ENCODE data around the gene NYAP1.

NYAP1 gene

GRCh38 chr7:100488333-100489095, 4.8 kb downstream of the NYAP1 start:
- no peak overlapping the region for H2BK12ac ChIP-seq (ENCODE audit: low read length in 2 of 2)
- no peak overlapping the region for H3K4me3 ChIP-seq (ENCODE audit: insufficient read depth in 1 of 2, low read depth in 1 of 2, low read length in 2 of 2)
- no peak overlapping the region for H3K27ac ChIP-seq (ENCODE audit: low read length, poor library complexity, severe bottlenecking)
- H2AK5ac ChIP-seq (ENCODE audit: low read length, severe bottlenecking) = no peak overlapping the region
- no peak overlapping the region for H3K23ac ChIP-seq (ENCODE audit: low read length in 2 of 2)
- H3K14ac ChIP-seq (ENCODE audit: low read length in 2 of 2) = no peak overlapping the region
- H3K27me3 ChIP-seq (ENCODE audit: control insufficient read depth in 1 of 2, insufficient read depth in 1 of 2, low read length in 2 of 2) = no peaks in the 10 kb centered on the region
- WGBS = 97% methylated on average over 40 of the region's 44 CpGs
- no peaks in the 10 kb centered on the region for H3K9me3 ChIP-seq (ENCODE audit: control insufficient read depth, low read length)
- H3K4ac ChIP-seq (ENCODE audit: low read depth in 1 of 2, low read length in 2 of 2) = no peak overlapping the region
- DNase-seq = no peak
- H3K4me2 ChIP-seq (ENCODE audit: low read length, poor library complexity, severe bottlenecking) = no peak overlapping the region
- H3K79me1 ChIP-seq (replicated peaks; ENCODE audit: low read length, poor library complexity, severe bottlenecking) = no peaks in the 10 kb centered on the region
- H4K8ac ChIP-seq (ENCODE audit: low read length) = no peak overlapping the region
- H3K4me1 ChIP-seq (ENCODE audit: control insufficient read depth, insufficient read depth, low read depth, low read length) = peaks cover 24% of the 10 kb centered on the region
- no peak overlapping the region for H4K91ac ChIP-seq (ENCODE audit: low read length)
- no peak overlapping the region for H2BK15ac ChIP-seq (ENCODE audit: low read depth, poor library complexity, severe bottlenecking)
- H2AFZ ChIP-seq (ENCODE audit: low read depth, low read length) = no peak overlapping the region
- H3K9ac ChIP-seq (ENCODE audit: low read length) = no peak overlapping the region
- H2BK5ac ChIP-seq (ENCODE audit: low read depth, low read length, poor library complexity, severe bottlenecking) = no peak overlapping the region
- H3K18ac ChIP-seq (ENCODE audit: low read depth in 1 of 2, low read length in 2 of 2) = no peak overlapping the region
- peaks cover 0 to 8% of the 10 kb centered on the region in 2 experiments for H3K36me3 ChIP-seq (ENCODE audit: control insufficient read depth in 1 of 2, insufficient read depth in 2 of 2, low read depth in 1 of 2, low read length in 2 of 2)
- H2BK120ac ChIP-seq (ENCODE audit: low read depth, low read length) = no peak overlapping the region

- no peak overlapping the region for H2AFZ ChIP-seq (ENCODE audit: low read depth, low read length)
- no peak overlapping the region for H3K4me3 ChIP-seq (ENCODE audit: insufficient read depth in 1 of 2, low read depth in 1 of 2, low read length in 2 of 2)
- peak overlapping the region in 1 of 2 experiments; percentile 50 for H3K4ac ChIP-seq (ENCODE audit: low read depth in 1 of 2, low read length in 2 of 2)
- H4K8ac ChIP-seq (ENCODE audit: low read length) = no peak overlapping the region
- H3K9ac ChIP-seq (ENCODE audit: low read length) = no peak overlapping the region
- no peak overlapping the region for H4K91ac ChIP-seq (ENCODE audit: low read length)
- no peak overlapping the region for H2BK15ac ChIP-seq (ENCODE audit: low read depth, poor library complexity, severe bottlenecking)
- peaks cover 26% of the 10 kb centered on the region for H3K4me1 ChIP-seq (ENCODE audit: control insufficient read depth, insufficient read depth, low read depth, low read length)
- no peaks in the 10 kb centered on the region for H3K9me3 ChIP-seq (ENCODE audit: control insufficient read depth, low read length)
- H3K79me1 ChIP-seq (replicated peaks; ENCODE audit: low read length, poor library complexity, severe bottlenecking) = no peaks in the 10 kb centered on the region
- H2BK5ac ChIP-seq (ENCODE audit: low read depth, low read length, poor library complexity, severe bottlenecking) = no peak overlapping the region
- H3K27ac ChIP-seq (ENCODE audit: low read length, poor library complexity, severe bottlenecking) = no peak overlapping the region
- no peak overlapping the region for H3K4me2 ChIP-seq (ENCODE audit: low read length, poor library complexity, severe bottlenecking)
- 96% methylated on average over 10 of the region's 10 CpGs for WGBS
- peak overlapping the region in 1 of 2 experiments; percentile 6 for H2BK12ac ChIP-seq (ENCODE audit: low read length in 2 of 2)
- no peak overlapping the region for H2AK5ac ChIP-seq (ENCODE audit: low read length, severe bottlenecking)
- H3K36me3 ChIP-seq (ENCODE audit: control insufficient read depth in 1 of 2, insufficient read depth in 2 of 2, low read depth in 1 of 2, low read length in 2 of 2) = peaks cover 0 to 8% of the 10 kb centered on the region in 2 experiments
- DNase-seq = no peak
- H3K18ac ChIP-seq (ENCODE audit: low read depth in 1 of 2, low read length in 2 of 2) = peak overlapping the region in 1 of 2 experiments; percentile 43
- no peak overlapping the region for H3K23ac ChIP-seq (ENCODE audit: low read length in 2 of 2)
- peak overlapping the region in 1 of 2 experiments; percentile 70 for H3K14ac ChIP-seq (ENCODE audit: low read length in 2 of 2)
- H3K27me3 ChIP-seq (ENCODE audit: control insufficient read depth in 1 of 2, insufficient read depth in 1 of 2, low read length in 2 of 2) = no peaks in the 10 kb centered on the region
- no peak overlapping the region for H2BK120ac ChIP-seq (ENCODE audit: low read depth, low read length)
Measured at GRCh38 chr7:100489121-100489520, 5.4 kb downstream of the NYAP1 start.

GRCh38 chr7:100489824-100490223, 6.1 kb downstream of the NYAP1 start:
- H3K79me1 ChIP-seq (replicated peaks; ENCODE audit: low read length, poor library complexity, severe bottlenecking) = no peaks in the 10 kb centered on the region
- H3K27me3 ChIP-seq (ENCODE audit: control insufficient read depth in 1 of 2, insufficient read depth in 1 of 2, low read length in 2 of 2) = no peaks in the 10 kb centered on the region
- H3K9ac ChIP-seq (ENCODE audit: low read length) = no peak overlapping the region
- H3K23ac ChIP-seq (ENCODE audit: low read length in 2 of 2) = no peak overlapping the region
- no peak overlapping the region for H3K18ac ChIP-seq (ENCODE audit: low read depth in 1 of 2, low read length in 2 of 2)
- no peak overlapping the region for H2AFZ ChIP-seq (ENCODE audit: low read depth, low read length)
- H4K8ac ChIP-seq (ENCODE audit: low read length) = no peak overlapping the region
- 71% methylated on average over 3 of the region's 9 CpGs for WGBS
- H3K4ac ChIP-seq (ENCODE audit: low read depth in 1 of 2, low read length in 2 of 2) = peak overlapping the region in 1 of 2 experiments; percentile 38
- no peak overlapping the region for H2BK12ac ChIP-seq (ENCODE audit: low read length in 2 of 2)
- no peak overlapping the region for H3K14ac ChIP-seq (ENCODE audit: low read length in 2 of 2)
- no peak overlapping the region for H2BK15ac ChIP-seq (ENCODE audit: low read depth, poor library complexity, severe bottlenecking)
- H2BK5ac ChIP-seq (ENCODE audit: low read depth, low read length, poor library complexity, severe bottlenecking) = no peak overlapping the region
- H3K4me2 ChIP-seq (ENCODE audit: low read length, poor library complexity, severe bottlenecking) = no peak overlapping the region
- no peak overlapping the region for H4K91ac ChIP-seq (ENCODE audit: low read length)
- H3K4me3 ChIP-seq (ENCODE audit: insufficient read depth in 1 of 2, low read depth in 1 of 2, low read length in 2 of 2) = no peak overlapping the region
- H3K4me1 ChIP-seq (ENCODE audit: control insufficient read depth, insufficient read depth, low read depth, low read length) = peaks cover 23% of the 10 kb centered on the region
- no peaks in the 10 kb centered on the region for H3K9me3 ChIP-seq (ENCODE audit: control insufficient read depth, low read length)
- H3K27ac ChIP-seq (ENCODE audit: low read length, poor library complexity, severe bottlenecking) = no peak overlapping the region
- H2BK120ac ChIP-seq (ENCODE audit: low read depth, low read length) = no peak overlapping the region
- DNase-seq = peak; percentile 96
- peaks cover 0 to 8% of the 10 kb centered on the region in 2 experiments for H3K36me3 ChIP-seq (ENCODE audit: control insufficient read depth in 1 of 2, insufficient read depth in 2 of 2, low read depth in 1 of 2, low read length in 2 of 2)
- no peak overlapping the region for H2AK5ac ChIP-seq (ENCODE audit: low read length, severe bottlenecking)

GRCh38 chr7:100490483-100491191, 6.9 kb downstream of the NYAP1 start:
- Histone ChIP-seq H2BK12ac (ENCODE audit: low read length in 2 of 2) (no peak overlapping the region), H2BK5ac (ENCODE audit: low read depth, low read length, poor library complexity, severe bottlenecking) (no peak overlapping the region), H2BK15ac (ENCODE audit: low read depth, poor library complexity, severe bottlenecking) (no peak overlapping the region), H3K4ac (ENCODE audit: low read depth in 1 of 2, low read length in 2 of 2) (no peak overlapping the region), H3K9ac (ENCODE audit: low read length) (no peak overlapping the region), H2BK120ac (ENCODE audit: low read depth, low read length) (no peak overlapping the region), H4K91ac (ENCODE audit: low read length) (peak overlapping the region; percentile 62), H3K4me3 (ENCODE audit: insufficient read depth in 1 of 2, low read depth in 1 of 2, low read length in 2 of 2) (peak overlapping the region in 1 of 2 experiments; percentile 27), H3K14ac (ENCODE audit: low read length in 2 of 2) (peak overlapping the region in 1 of 2 experiments; percentile 55), H4K8ac (ENCODE audit: low read length) (no peak overlapping the region), H3K27ac (ENCODE audit: low read length, poor library complexity, severe bottlenecking) (no peak overlapping the region), H2AK5ac (ENCODE audit: low read length, severe bottlenecking) (no peak overlapping the region), H3K23ac (ENCODE audit: low read length in 2 of 2) (no peak overlapping the region), H3K27me3 (ENCODE audit: control insufficient read depth in 1 of 2, insufficient read depth in 1 of 2, low read length in 2 of 2) (no peaks in the 10 kb centered on the region), H3K9me3 (ENCODE audit: control insufficient read depth, low read length) (no peaks in the 10 kb centered on the region), H3K4me2 (ENCODE audit: low read length, poor library complexity, severe bottlenecking) (no peak overlapping the region), H3K4me1 (ENCODE audit: control insufficient read depth, insufficient read depth, low read depth, low read length) (peaks cover 23% of the 10 kb centered on the region), H3K18ac (ENCODE audit: low read depth in 1 of 2, low read length in 2 of 2) (peak overlapping the region in 1 of 2 experiments; percentile 13), H3K79me1 (replicated peaks; ENCODE audit: low read length, poor library complexity, severe bottlenecking) (no peaks in the 10 kb centered on the region), H2AFZ (ENCODE audit: low read depth, low read length) (no peak overlapping the region), H3K36me3 (ENCODE audit: control insufficient read depth in 1 of 2, insufficient read depth in 2 of 2, low read depth in 1 of 2, low read length in 2 of 2) (peaks cover 0 to 8% of the 10 kb centered on the region in 2 experiments)
- DNase-seq = no peak
- WGBS = 93% methylated on average over 24 of the region's 25 CpGs

Measured in mesenchymal stem cell (in vitro differentiated cells and primary cell).